IMR-90 (cell line): Measurements from ENCODE around the gene VPS13C. TPM values are rescaled to one million over a fixed set of nuclear protein-coding genes. Genes with fewer than 3 reads are reported as not detected.

Experiments
- ATAC-seq: fragments of 200-7000 bp; cut with Tn5 transposase; 2 replicates; pipeline ENCODE4 v1.9.1; 2020; ENCODE audit warnings: low read depth, mild to moderate bottlenecking, moderate library complexity
- BruUV-seq: library from RNA; stranded (reverse); fragments of 400-500 nt; replicated peaks from 2 replicates; lab custom pipeline; 2021; lab: Mats Ljungman, UMichigan
- CTCF ChIA-PET: fragments of 300-600 bp; formaldehyde crosslinking; extraction: SDS; loops from one replicate; lab custom pipeline; 2021; ENCODE audit warnings: antibody characterized with exemption; lab: Yijun Ruan, JAX
- POLR2A ChIA-PET: fragments of 300-600 bp; sonication (Branson Sonifier 250); formaldehyde crosslinking; loops from one replicate; lab custom pipeline; 2022; ENCODE audit warnings: antibody characterized with exemption; ENCODE audit not compliant: unreplicated experiment; lab: Charles Lee
- DNase-seq: peaks from one replicate; pipeline ENCODE4 v3.0.0; 2013
- H2AFZ ChIP-seq: replicated peaks from 2 replicates; pipeline ENCODE3; 2013; ENCODE audit warnings: low read length, mild to moderate bottlenecking; ENCODE audit not compliant: poor library complexity
- H2AK5ac ChIP-seq: 2 replicates; pipeline ENCODE4 v1.6.1; 2013; ENCODE audit warnings: low read depth, low read length, inconsistent platforms
- H2AK9ac ChIP-seq: replicated peaks from 2 replicates; pipeline ENCODE3; 2013; ENCODE audit warnings: mild to moderate bottlenecking, low read depth, low read length, moderate library complexity; ENCODE audit not compliant: poor library complexity
- H2BK120ac ChIP-seq: 2 replicates; pipeline ENCODE4 v1.6.1; 2013; ENCODE audit warnings: low read depth, low read length, inconsistent platforms
- H2BK15ac ChIP-seq: 3 replicates; pipeline ENCODE4 v1.6.1; 2013; ENCODE audit warnings: low read depth, low read length, inconsistent platforms
- H2BK20ac ChIP-seq: 2 replicates; pipeline ENCODE4 v1.6.1; 2013; ENCODE audit warnings: low read depth, mild to moderate bottlenecking, inconsistent platforms, low read length, moderate library complexity
- H2BK5ac ChIP-seq: 2 replicates; pipeline ENCODE4 v1.6.1; 2013; ENCODE audit warnings: mild to moderate bottlenecking, low read depth, low read length, inconsistent platforms; ENCODE audit not compliant: poor library complexity, severe bottlenecking
- H3K14ac ChIP-seq: replicated peaks from 2 replicates; pipeline ENCODE4 v1.6.1; 2013; ENCODE audit warnings: low read depth, low read length, inconsistent platforms
- H3K18ac ChIP-seq: 2 replicates; pipeline ENCODE4 v1.6.1; 2013; ENCODE audit warnings: low read depth, low read length, control low read depth
- H3K23ac ChIP-seq: 2 replicates; pipeline ENCODE4 v1.6.1; 2013; ENCODE audit warnings: low read depth, low read length, inconsistent platforms
- H3K27ac ChIP-seq: 2 replicates; pipeline ENCODE4 v1.5.1; 2013; ENCODE audit warnings: mild to moderate bottlenecking, control low read depth, low read length; ENCODE audit not compliant: insufficient read depth
- H3K27me3 ChIP-seq: 2 replicates; pipeline ENCODE4 v1.6.1; 2013; ENCODE audit warnings: low read length; ENCODE audit not compliant: control insufficient read depth, insufficient read depth
- H3K36me3 ChIP-seq: 2 replicates; pipeline ENCODE4 v1.6.1; 2013; ENCODE audit warnings: low read length, mixed read lengths; ENCODE audit not compliant: control insufficient read depth, insufficient read depth
- H3K4ac ChIP-seq: 2 replicates; pipeline ENCODE4 v1.6.1; 2013; ENCODE audit warnings: low read depth, low read length, inconsistent platforms
- H3K4me1 ChIP-seq: 2 replicates; pipeline ENCODE4 v1.6.1; 2013; ENCODE audit warnings: low read length, mixed read lengths; ENCODE audit not compliant: control insufficient read depth, insufficient read depth
- H3K4me2 ChIP-seq: 2 replicates; pipeline ENCODE4 v1.6.1; 2013; ENCODE audit warnings: low read depth, mild to moderate bottlenecking, control low read depth, low read length, moderate library complexity
- H3K4me3 ChIP-seq: 2 replicates; pipeline ENCODE4 v1.5.1; 2013; ENCODE audit warnings: low read depth, mild to moderate bottlenecking, control low read depth, low read length, moderate library complexity; ENCODE audit not compliant: insufficient read depth
- H3K56ac ChIP-seq: 2 replicates; pipeline ENCODE4 v1.6.1; 2013; ENCODE audit warnings: low read length, inconsistent platforms; ENCODE audit not compliant: insufficient read depth; ENCODE audit errors: extremely low read depth
- H3K79me1 ChIP-seq, 2 experiments: 2 replicates each; pipeline ENCODE4 v1.6.1; 2013; ENCODE audit warnings: low read length in 2 of 2, inconsistent platforms in 1 of 2, low read depth in 1 of 2
- H3K9ac ChIP-seq: 2 replicates; pipeline ENCODE4 v1.6.1; 2013; ENCODE audit warnings: low read depth, low read length, control low read depth
- H3K9me1 ChIP-seq: 2 replicates; pipeline ENCODE4 v1.6.1; 2013; ENCODE audit warnings: low read length, inconsistent platforms; ENCODE audit not compliant: insufficient read depth
- H3K9me3 ChIP-seq: 2 replicates; pipeline ENCODE4 v1.6.1; 2013; ENCODE audit warnings: low read length; ENCODE audit not compliant: control insufficient read depth, insufficient read depth
- H4K20me1 ChIP-seq: 2 replicates; pipeline ENCODE4 v1.6.1; 2013; ENCODE audit warnings: low read length, inconsistent platforms; ENCODE audit not compliant: insufficient read depth
- H4K5ac ChIP-seq: 2 replicates; pipeline ENCODE4 v1.6.1; 2013; ENCODE audit warnings: mild to moderate bottlenecking, low read depth, low read length, control low read depth
- H4K8ac ChIP-seq, 2 experiments: 2 replicates each; pipeline ENCODE4 v1.6.1; 2013; ENCODE audit warnings: low read depth in 2 of 2, low read length in 2 of 2, control low read depth in 1 of 2, inconsistent platforms in 1 of 2
- H4K91ac ChIP-seq: 2 replicates; pipeline ENCODE4 v1.6.1; 2013; ENCODE audit warnings: low read depth, low read length, inconsistent platforms; ENCODE audit not compliant: insufficient read depth
- BHLHE40 ChIP-seq: fragments of 150-350 bp; IDR thresholded peaks from 2 replicates; pipeline ENCODE4 v1.6.1; 2016; ENCODE audit warnings: mild to moderate bottlenecking, low read depth, low read length
- RAD21 ChIP-seq: IDR thresholded peaks from 2 replicates; pipeline ENCODE4 v1.6.1; 2012; ENCODE audit warnings: low read length, improper control_type of control experiment
- WGBS, 2 experiments: methylation state at CpG; one replicate each; pipeline versions ENCODE4 v1.1.5 to v1.1.7; 2013; ENCODE audit warnings: missing lambda C conversion rate in 2 of 2; ENCODE audit not compliant: insufficient read length in 1 of 2; ENCODE audit errors: extremely low coverage in 2 of 2; 5-methylcytosine and 5-hydroxymethylcytosine counted together
- dilution Hi-C: fragments of 300-500 bp; cut with HindIII; formaldehyde crosslinking; loops from one replicate; pipeline ENCODE4 v1.14.3; 2018; ENCODE audit warnings: low sequenced_read_pairs; ENCODE audit not compliant: unreplicated experiment
- in situ Hi-C: fragments of 300-500 bp; cut with MboI; formaldehyde crosslinking; loops from 3 replicates; pipeline ENCODE4 v1.14.3; 2019; ENCODE audit warnings: low sequenced_read_pairs, inconsistent platforms, mixed read lengths
- intact Hi-C: fragments of 100-400 bp; cut with micrococcal nuclease; formaldehyde crosslinking; loops from 2 replicates; pipeline ENCODE4 v1.10.0; 2022
- polyA plus RNA-seq, 3 experiments: library from polyadenylated mRNA; depleted of rRNA; stranded (reverse); fragments of >200 nt; gene quantifications; 2 replicates each; pipeline ENCODE4 v1.2.3, GENCODE V29; 2012; ENCODE audit warnings: low replicate concordance in 1 of 3
- total RNA-seq: library from RNA; depleted of rRNA; stranded (reverse); fragments of >200 nt; gene quantifications from 2 replicates; pipeline ENCODE4 v1.2.3, GENCODE V29; 2012
- TF ChIP-seq, protein P1 (sequence below): conservative IDR thresholded peaks from 2 replicates; pipeline ENCODE4 v1.5.1; 2012; ENCODE audit warnings: mild to moderate bottlenecking, low read depth, low read length, improper control_type of control experiment

VPS13C gene
- total and polyA plus RNA-seq, 2 of the 4 experiments (the other 2 are of a cell fraction) = 8.1 to 32.8 TPM

DNA sequence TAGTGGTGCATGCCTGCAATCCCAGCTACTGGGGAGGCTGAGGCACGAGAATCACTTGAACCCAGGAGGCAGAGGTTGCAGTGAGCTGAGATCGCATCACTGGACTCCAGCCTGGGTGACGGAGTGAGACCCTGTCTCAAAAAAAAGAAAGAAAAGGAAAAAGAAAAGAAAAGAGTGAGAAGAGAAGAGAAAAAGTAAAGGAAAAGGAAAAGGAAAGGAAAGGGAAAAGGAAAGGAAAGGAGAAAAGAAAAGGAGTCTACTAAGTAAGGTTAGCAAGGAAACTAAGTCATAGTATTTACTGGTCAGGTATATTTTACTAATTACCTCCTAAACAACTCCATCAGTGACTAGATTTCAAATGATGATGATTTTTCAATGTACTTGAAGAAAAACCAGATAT is 198.3 kb downstream of the VPS13C start:
- TF ChIP-seq RAD21 = no peak
- no peak for TF ChIP-seq BHLHE40
- TF ChIP-seq, protein P1, sequence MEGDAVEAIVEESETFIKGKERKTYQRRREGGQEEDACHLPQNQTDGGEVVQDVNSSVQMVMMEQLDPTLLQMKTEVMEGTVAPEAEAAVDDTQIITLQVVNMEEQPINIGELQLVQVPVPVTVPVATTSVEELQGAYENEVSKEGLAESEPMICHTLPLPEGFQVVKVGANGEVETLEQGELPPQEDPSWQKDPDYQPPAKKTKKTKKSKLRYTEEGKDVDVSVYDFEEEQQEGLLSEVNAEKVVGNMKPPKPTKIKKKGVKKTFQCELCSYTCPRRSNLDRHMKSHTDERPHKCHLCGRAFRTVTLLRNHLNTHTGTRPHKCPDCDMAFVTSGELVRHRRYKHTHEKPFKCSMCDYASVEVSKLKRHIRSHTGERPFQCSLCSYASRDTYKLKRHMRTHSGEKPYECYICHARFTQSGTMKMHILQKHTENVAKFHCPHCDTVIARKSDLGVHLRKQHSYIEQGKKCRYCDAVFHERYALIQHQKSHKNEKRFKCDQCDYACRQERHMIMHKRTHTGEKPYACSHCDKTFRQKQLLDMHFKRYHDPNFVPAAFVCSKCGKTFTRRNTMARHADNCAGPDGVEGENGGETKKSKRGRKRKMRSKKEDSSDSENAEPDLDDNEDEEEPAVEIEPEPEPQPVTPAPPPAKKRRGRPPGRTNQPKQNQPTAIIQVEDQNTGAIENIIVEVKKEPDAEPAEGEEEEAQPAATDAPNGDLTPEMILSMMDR = no peak
- intact Hi-C loops = no loop called here
- no peak overlapping the region for H4K5ac ChIP-seq
- in situ Hi-C loops = no loop called here
- ChIA-PET CTCF (interaction anchor here (1.3 kb wide), 1 partner anchor 28 kb away, joined by 3 read pairs; no protein-coding TSS in a partner anchor), POLR2A (no interaction called here)
- no peak overlapping the region for H3K27ac ChIP-seq
- H2BK120ac ChIP-seq = no peak overlapping the region
- H3K9me1 ChIP-seq = no peaks in the 10 kb centered on the region
- H3K36me3 ChIP-seq = 0 out of 2 replicates have a peak, but pooled peaks cover 2% of the 10 kb centered on the region
- H3K4me1 ChIP-seq = no peaks in the 10 kb centered on the region
- no peak overlapping the region for H3K18ac ChIP-seq
- H3K4me2 ChIP-seq = no peak overlapping the region
- 80% methylated on average over 1 of the region's 3 CpGs; no CpG with 5 or more reads in 1 of the 2 experiments for WGBS, 2 experiments
- no peak overlapping the region for H4K8ac ChIP-seq
- H3K9ac ChIP-seq = no peak overlapping the region
- no peak overlapping the region for H2AK5ac ChIP-seq
- H3K4me3 ChIP-seq = no peak overlapping the region
- H4K20me1 ChIP-seq = no peaks in the 10 kb centered on the region
- dilution Hi-C loops = no loop called here
- H4K91ac ChIP-seq = no peak overlapping the region
- H2BK20ac ChIP-seq = no peak overlapping the region
- H3K14ac ChIP-seq = no peak overlapping the region
- H2AFZ ChIP-seq = no peak overlapping the region
- ATAC-seq (no peak), DNase-seq (no peak)
- no peak overlapping the region for H2BK5ac ChIP-seq
- H3K27me3 ChIP-seq = no peaks in the 10 kb centered on the region
- no peak overlapping the region for H2BK15ac ChIP-seq
- no peak overlapping the region for H2AK9ac ChIP-seq
- no peak overlapping the region for H3K56ac ChIP-seq
- no peaks in the 10 kb centered on the region for H3K79me1 ChIP-seq
- no peaks in the 10 kb centered on the region for H3K9me3 ChIP-seq
- no peak overlapping the region for H3K4ac ChIP-seq
- no peak overlapping the region for H3K23ac ChIP-seq
- BruUV-seq = no TSS peak
